HL-60 (cell line): ENCODE measurements around the gene PTGES2.

Source experiments
- DNase-seq, 2 experiments: peaks; one replicate each; pipeline ENCODE4 v3.0.0-alpha.2; 2010 to 2020; ENCODE audit warnings: low read depth in 1 of 2, low spot score in 1 of 2
- H3K27ac ChIP-seq: fragments of 250-450 bp; sonication (Bioruptor Pico); replicated peaks from 2 replicates; pipeline ENCODE4 v1.5.1; 2020; ENCODE audit warnings: mild to moderate bottlenecking, moderate library complexity
- H3K27me3 ChIP-seq: fragments of 250-450 bp; sonication (Bioruptor Pico); 2 replicates; pipeline ENCODE4 v1.5.1; 2021; ENCODE audit warnings: mild to moderate bottlenecking, moderate library complexity; ENCODE audit not compliant: insufficient read depth, poor library complexity, severe bottlenecking
- H3K4me3 ChIP-seq: replicated peaks from 2 replicates; pipeline ENCODE4 v1.5.1; 2011; ENCODE audit warnings: mild to moderate bottlenecking, control low read depth, low read length; ENCODE audit not compliant: insufficient read depth
- CTCF ChIP-seq: IDR thresholded peaks from one replicate; pipeline ENCODE4 v1.5.1; 2011; ENCODE audit warnings: low read length, control low read depth, inconsistent platforms; ENCODE audit not compliant: insufficient read depth
- GABPA ChIP-seq: IDR thresholded peaks from 2 replicates; pipeline ENCODE4 v1.6.1; 2012; ENCODE audit warnings: low read depth
- POLR2AphosphoS5 ChIP-seq: IDR thresholded peaks from 2 replicates; pipeline ENCODE4 v1.6.1; 2012; ENCODE audit warnings: low read depth
- REST ChIP-seq: IDR thresholded peaks from 2 replicates; pipeline ENCODE4 v1.6.1; 2012; ENCODE audit warnings: low read depth; ENCODE audit not compliant: insufficient replicate concordance
- SPI1 ChIP-seq: IDR thresholded peaks from 2 replicates; pipeline ENCODE4 v1.6.1; 2012; ENCODE audit warnings: low read depth, mild to moderate bottlenecking, borderline replicate concordance

The PTGES2 gene

GRCh38 chr9:128167209-128167608, 39.7 kb upstream of the PTGES2 start:
- no peak for DNase-seq
- Histone ChIP-seq H3K4me3 (no peak overlapping the region), H3K27me3 (no peaks in the 10 kb centered on the region), H3K27ac (no peak overlapping the region)
- TF ChIP-seq GABPA (no peak), SPI1 (no peak), REST (no peak), CTCF (no peak), POLR2AphosphoS5 (no peak)

GRCh38 chr9:128166169-128166568, 38.6 kb upstream of the PTGES2 start:
- DNase-seq: no peak
- Histone ChIP-seq H3K27ac (no peak overlapping the region), H3K4me3 (no peak overlapping the region), H3K27me3 (no peaks in the 10 kb centered on the region)
- no peak for TF ChIP-seq GABPA
- no peak for TF ChIP-seq CTCF
- no peak for TF ChIP-seq REST
- no peak for TF ChIP-seq POLR2AphosphoS5
- no peak for TF ChIP-seq SPI1

- TF ChIP-seq POLR2AphosphoS5 (no peak), CTCF (no peak), REST (no peak), SPI1 (no peak), GABPA (no peak)
- DNase-seq: no peak
- Histone ChIP-seq H3K27ac (no peak overlapping the region), H3K27me3 (no peaks in the 10 kb centered on the region), H3K4me3 (no peak overlapping the region)
Measured at GRCh38 chr9:128164307-128164885, 36.9 kb upstream of the PTGES2 start.
